ENCODE results near the gene PLA2G12A.
A peak's percentile ranks its signal among the peaks of the same experiment; 100 is the strongest.

The PLA2G12A gene

DNA sequence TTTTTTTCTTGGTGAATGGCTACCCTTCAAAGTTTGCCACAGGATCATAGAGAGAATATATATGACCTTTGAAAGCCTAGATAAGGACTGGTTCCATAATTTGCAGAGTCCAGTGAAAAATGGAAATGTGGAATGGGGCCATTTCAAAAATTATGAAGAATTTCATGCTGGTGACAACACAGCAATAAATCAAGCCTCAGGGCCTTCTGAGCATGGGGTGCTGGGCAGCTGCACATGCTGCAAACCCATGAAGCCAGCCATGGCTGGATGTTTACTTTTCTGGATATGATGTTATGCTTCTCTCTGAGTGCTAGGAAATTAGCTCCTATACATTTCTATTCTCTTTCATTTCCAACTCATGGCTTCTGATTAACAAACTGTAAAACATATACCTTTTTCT lies 16.0 kb upstream of the PLA2G12A start:
- Mint-ChIP-seq H3K4me1 (ENCODE audit: low read depth in 2 of 2) (no peaks in the 10 kb centered on the region), H3K9me3 (no peaks in the 10 kb centered on the region), H3K4me3 (no peak overlapping the region), H3K36me3 (ENCODE audit: insufficient read depth) (no peaks in the 10 kb centered on the region), H3K27ac (no peak overlapping the region), H3K27me3 (peaks cover 0 to 11% of the 10 kb centered on the region in 2 donors)
- DNase-seq, result no peak
- no peak for ATAC-seq (replicated peaks)

- H3K9me3 Mint-ChIP-seq, result no peaks in the 10 kb centered on the region
- no peaks in the 10 kb centered on the region for H3K36me3 Mint-ChIP-seq (ENCODE audit: insufficient read depth)
- H3K4me3 Mint-ChIP-seq, result no peak overlapping the region
- ATAC-seq (replicated peaks) (no peak), DNase-seq (no peak)
- peaks cover 0 to 9% of the 10 kb centered on the region in 2 donors for H3K27me3 Mint-ChIP-seq
- no peak overlapping the region for H3K27ac Mint-ChIP-seq
- no peaks in the 10 kb centered on the region for H3K4me1 Mint-ChIP-seq (ENCODE audit: low read depth in 2 of 2)
Measured at GRCh38 chr4:109739547-109739946, 9.7 kb upstream of the PLA2G12A start.

DNA sequence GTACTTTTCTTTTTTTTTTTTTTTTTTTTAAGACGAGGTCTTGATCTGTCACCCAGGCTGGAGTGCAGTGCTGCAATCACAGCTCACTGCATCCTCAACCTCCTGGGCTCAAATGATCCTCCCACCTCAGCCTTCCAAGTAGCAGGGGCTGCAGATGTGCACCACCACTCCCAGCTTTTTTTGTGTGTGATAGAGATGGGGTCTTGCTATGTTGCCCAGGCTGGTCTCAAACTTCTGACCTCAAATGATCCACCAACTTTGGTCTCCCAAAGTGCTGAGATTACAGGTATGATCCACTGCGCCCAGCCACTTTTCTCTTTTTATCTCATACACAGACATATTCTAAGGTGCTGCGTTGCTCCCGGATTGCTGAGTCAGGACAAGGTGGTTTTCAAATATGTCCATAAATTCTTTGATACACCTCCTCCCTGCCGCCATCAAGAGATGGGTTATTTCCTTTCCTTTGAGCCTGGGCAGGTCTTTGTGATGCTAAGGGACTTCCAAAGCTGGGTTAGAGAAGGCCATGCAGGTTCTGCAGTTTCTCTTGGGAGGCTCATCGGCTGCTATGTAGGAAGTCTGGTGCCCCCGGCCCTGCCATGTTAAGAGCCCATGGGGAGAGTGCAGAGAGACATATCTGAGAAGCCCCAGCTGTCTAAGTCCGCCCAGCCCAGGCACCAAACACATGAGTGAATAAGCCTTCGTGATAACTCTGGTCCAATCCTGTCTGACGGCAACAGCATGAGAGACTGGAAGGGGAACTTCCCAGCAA lies 8.4 kb upstream of the PLA2G12A start:
- Mint-ChIP-seq H3K4me3 (no peak overlapping the region), H3K4me1 (ENCODE audit: low read depth in 2 of 2) (no peaks in the 10 kb centered on the region), H3K36me3 (ENCODE audit: insufficient read depth) (no peaks in the 10 kb centered on the region), H3K27me3 (peaks cover 0 to 5% of the 10 kb centered on the region in 2 donors), H3K27ac (no peak overlapping the region), H3K9me3 (no peaks in the 10 kb centered on the region)
- ATAC-seq (replicated peaks) (no peak), DNase-seq (no peak)

GRCh38 chr4:109735566-109736365 lies 5.9 kb upstream of the PLA2G12A start:
- peaks cover 0 to 5% of the 10 kb centered on the region in 2 donors for H3K27me3 Mint-ChIP-seq
- H3K4me3 Mint-ChIP-seq, result no peak overlapping the region
- H3K4me1 Mint-ChIP-seq (ENCODE audit: low read depth in 2 of 2), result no peaks in the 10 kb centered on the region
- peaks cover 2% of the 10 kb centered on the region for H3K36me3 Mint-ChIP-seq (ENCODE audit: insufficient read depth)
- no peaks in the 10 kb centered on the region for H3K9me3 Mint-ChIP-seq
- no peak overlapping the region for H3K27ac Mint-ChIP-seq
- DNase-seq, result no peak
- no peak for ATAC-seq (replicated peaks)

DNA sequence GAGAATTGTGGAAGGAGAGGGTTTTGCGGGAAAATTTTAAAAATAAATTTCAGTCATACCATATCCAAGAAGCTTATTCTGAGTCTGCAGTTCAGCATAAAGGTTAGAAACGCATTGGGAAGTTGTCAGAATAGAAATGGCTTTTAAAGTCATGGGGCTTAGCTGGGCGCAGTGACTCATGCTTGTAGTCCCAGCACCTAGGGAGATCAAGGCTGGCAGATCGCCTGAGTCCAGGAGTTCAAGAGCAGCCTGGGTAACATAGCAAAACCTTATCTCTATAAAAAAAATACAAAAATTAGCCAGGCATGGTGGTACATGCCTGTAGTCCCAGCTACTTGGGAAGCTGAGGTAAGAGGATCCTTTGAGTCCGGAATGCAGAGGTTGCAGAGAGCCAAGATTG lies 3.9 kb upstream of the PLA2G12A start:
- Mint-ChIP-seq H3K9me3 (no peaks in the 10 kb centered on the region), H3K4me1 (ENCODE audit: low read depth in 2 of 2) (peaks cover 6 to 7% of the 10 kb centered on the region in 2 donors), H3K4me3 (no peak overlapping the region), H3K27me3 (no peaks in the 10 kb centered on the region), H3K36me3 (ENCODE audit: insufficient read depth) (peaks cover 2% of the 10 kb centered on the region), H3K27ac (no peak overlapping the region)
- ATAC-seq (replicated peaks) (no peak), DNase-seq (no peak)

- Mint-ChIP-seq H3K27me3 (no peaks in the 10 kb centered on the region), H3K4me3 (peak overlapping the region; percentile 83 to 86), H3K9me3 (no peaks in the 10 kb centered on the region), H3K36me3 (ENCODE audit: insufficient read depth) (peaks cover 6% of the 10 kb centered on the region), H3K27ac (no peak overlapping the region), H3K4me1 (ENCODE audit: low read depth in 2 of 2) (peaks cover 9 to 20% of the 10 kb centered on the region in 2 donors)
- DNase-seq (no peak), ATAC-seq (replicated peaks) (no peak)
Measured at GRCh38 chr4:109730619-109731545, 1.0 kb upstream of the PLA2G12A start.

GRCh38 chr4:109729117-109729717 lies 653 bp downstream of the PLA2G12A start:
- peaks cover 9 to 24% of the 10 kb centered on the region in 2 donors for H3K4me1 Mint-ChIP-seq (ENCODE audit: low read depth in 2 of 2)
- H3K4me3 Mint-ChIP-seq, result peak overlapping the region; percentile 83 to 86
- no peak for ATAC-seq (replicated peaks)
- DNase-seq, result no peak
- H3K27me3 Mint-ChIP-seq, result no peaks in the 10 kb centered on the region
- peak overlapping the region; percentile 65 to 80 for H3K27ac Mint-ChIP-seq
- H3K9me3 Mint-ChIP-seq, result no peaks in the 10 kb centered on the region
- H3K36me3 Mint-ChIP-seq (ENCODE audit: insufficient read depth), result peaks cover 6% of the 10 kb centered on the region

- Mint-ChIP-seq H3K36me3 (ENCODE audit: insufficient read depth) (peaks cover 6% of the 10 kb centered on the region), H3K4me1 (ENCODE audit: low read depth in 2 of 2) (peaks cover 9 to 24% of the 10 kb centered on the region in 2 donors), H3K4me3 (peak overlapping the region in 1 of 2 donors; percentile 86), H3K9me3 (no peaks in the 10 kb centered on the region), H3K27ac (no peak overlapping the region), H3K27me3 (no peaks in the 10 kb centered on the region)
- DNase-seq (no peak), ATAC-seq (replicated peaks) (no peak)
Measured at GRCh38 chr4:109728385-109728784, 1.5 kb downstream of the PLA2G12A start.

DNA sequence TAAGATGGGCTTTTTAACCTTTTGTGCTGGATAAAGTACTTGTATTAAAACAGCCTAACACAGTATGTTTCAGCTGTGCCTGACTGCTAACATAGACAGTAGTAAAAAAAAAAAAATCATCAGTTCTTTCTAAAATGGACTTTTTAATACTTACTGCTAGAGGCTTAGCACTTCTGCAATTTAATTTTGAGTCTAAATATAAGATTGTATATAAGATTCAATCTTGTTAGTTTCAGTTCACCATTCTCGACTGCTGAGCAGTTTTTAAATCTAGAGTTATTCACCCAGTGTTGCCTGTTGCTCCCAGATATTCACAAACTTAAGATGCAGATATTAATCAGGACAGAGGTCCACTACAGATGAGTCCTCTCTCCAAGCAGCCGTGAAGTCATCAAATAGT lies 6.8 kb downstream of the PLA2G12A start:
- H3K9me3 Mint-ChIP-seq, result no peaks in the 10 kb centered on the region
- no peak for ATAC-seq (replicated peaks)
- no peaks in the 10 kb centered on the region for H3K27me3 Mint-ChIP-seq
- H3K36me3 Mint-ChIP-seq (ENCODE audit: insufficient read depth), result peaks cover 4% of the 10 kb centered on the region
- no peak overlapping the region for H3K27ac Mint-ChIP-seq
- peaks cover 4 to 20% of the 10 kb centered on the region in 2 donors for H3K4me1 Mint-ChIP-seq (ENCODE audit: low read depth in 2 of 2)
- no peak for DNase-seq
- H3K4me3 Mint-ChIP-seq, result no peak overlapping the region

DNA sequence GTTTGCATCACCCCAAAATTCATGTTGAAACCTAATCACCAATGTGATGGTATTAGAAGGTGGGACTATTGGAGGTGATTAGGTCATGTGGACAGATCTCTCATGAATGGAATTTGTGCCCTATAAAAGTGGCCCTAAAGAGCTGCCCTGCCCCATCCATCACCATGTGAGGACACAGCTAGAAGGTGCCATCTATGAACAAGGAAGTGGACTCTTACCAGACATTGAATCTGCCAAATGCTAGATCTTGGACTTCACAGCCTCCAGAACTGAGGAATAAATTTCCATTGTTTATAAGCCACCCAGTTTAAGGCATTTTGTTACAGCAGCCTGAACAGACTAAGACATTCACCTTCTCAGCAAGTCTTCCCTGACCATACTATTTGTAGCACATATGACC lies 7.5 kb downstream of the PLA2G12A start:
- no peak overlapping the region for H3K4me3 Mint-ChIP-seq
- no peaks in the 10 kb centered on the region for H3K27me3 Mint-ChIP-seq
- H3K36me3 Mint-ChIP-seq (ENCODE audit: insufficient read depth), result peaks cover 4% of the 10 kb centered on the region
- H3K4me1 Mint-ChIP-seq (ENCODE audit: low read depth in 2 of 2), result peaks cover 0 to 15% of the 10 kb centered on the region in 2 donors
- ATAC-seq (replicated peaks) (no peak), DNase-seq (no peak)
- no peaks in the 10 kb centered on the region for H3K9me3 Mint-ChIP-seq
- no peak overlapping the region for H3K27ac Mint-ChIP-seq

- Mint-ChIP-seq H3K36me3 (ENCODE audit: insufficient read depth) (peaks cover 10% of the 10 kb centered on the region), H3K4me1 (ENCODE audit: low read depth in 2 of 2) (peaks cover 0 to 11% of the 10 kb centered on the region in 2 donors), H3K27ac (no peak overlapping the region), H3K4me3 (no peak overlapping the region), H3K27me3 (no peaks in the 10 kb centered on the region), H3K9me3 (no peaks in the 10 kb centered on the region)
- ATAC-seq (replicated peaks), result no peak
- no peak for DNase-seq
Measured at GRCh38 chr4:109721033-109721432, 8.8 kb downstream of the PLA2G12A start.

DNA sequence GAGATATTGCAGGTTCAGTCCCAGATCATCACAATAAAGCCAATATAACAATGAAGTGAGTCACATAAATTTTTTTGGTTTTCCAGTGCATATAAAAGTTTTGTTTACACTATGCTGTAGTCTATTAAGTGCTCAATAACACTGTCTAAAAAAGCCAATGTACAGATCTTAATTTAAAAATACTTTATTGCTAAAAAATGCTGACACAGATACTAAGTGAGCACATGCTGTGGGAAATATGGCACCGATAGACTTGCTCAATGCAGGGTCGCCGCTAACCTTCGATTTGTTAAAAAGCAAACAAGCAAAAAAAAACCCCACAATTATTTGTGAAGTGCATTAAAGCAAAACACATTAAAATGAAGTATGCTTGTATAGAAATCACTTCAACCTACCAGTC lies 10.3 kb downstream of the PLA2G12A start:
- peaks cover 0 to 10% of the 10 kb centered on the region in 2 donors for H3K4me1 Mint-ChIP-seq (ENCODE audit: low read depth in 2 of 2)
- DNase-seq, result no peak
- H3K4me3 Mint-ChIP-seq, result no peak overlapping the region
- no peak for ATAC-seq (replicated peaks)
- H3K9me3 Mint-ChIP-seq, result no peaks in the 10 kb centered on the region
- no peaks in the 10 kb centered on the region for H3K27me3 Mint-ChIP-seq
- no peak overlapping the region for H3K27ac Mint-ChIP-seq
- peaks cover 12% of the 10 kb centered on the region for H3K36me3 Mint-ChIP-seq (ENCODE audit: insufficient read depth)

DNA sequence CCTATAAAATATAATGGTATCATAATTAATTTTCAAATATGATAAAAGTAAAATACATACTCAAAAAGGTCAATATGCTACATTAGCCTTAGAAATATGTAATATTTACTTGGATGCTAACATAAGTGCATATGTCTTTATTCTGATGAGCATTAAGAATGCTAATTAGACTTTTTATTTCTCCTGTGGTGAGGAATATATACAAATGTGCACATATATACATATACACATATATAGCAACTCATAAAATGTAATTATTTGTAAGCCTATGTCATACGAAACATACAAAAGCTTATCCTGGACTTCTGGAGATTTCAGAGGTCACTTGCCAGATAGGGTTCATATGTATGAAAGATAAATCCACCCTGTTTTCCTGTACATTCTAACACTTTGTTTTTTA lies 11.1 kb downstream of the PLA2G12A start:
- Mint-ChIP-seq H3K4me1 (ENCODE audit: low read depth in 2 of 2) (peaks cover 0 to 7% of the 10 kb centered on the region in 2 donors), H3K36me3 (ENCODE audit: insufficient read depth) (peaks cover 12% of the 10 kb centered on the region), H3K4me3 (no peak overlapping the region), H3K9me3 (no peaks in the 10 kb centered on the region), H3K27ac (no peak overlapping the region), H3K27me3 (no peaks in the 10 kb centered on the region)
- no peak for ATAC-seq (replicated peaks)
- DNase-seq, result no peak

All from effector memory CD8-positive, alpha-beta T cell (primary cell).